HG02981 (cell line): ENCODE measurements around the gene KANK4.
A peak's percentile ranks its signal among the peaks of the same experiment; 100 is the strongest.

Source experiments
- ATAC-seq: cut with Tn5 transposase; IDR thresholded peaks from one replicate; pipeline ENCODE4 v1.9.1; 2021; ENCODE audit warnings: mild to moderate bottlenecking, moderate library complexity; ENCODE audit not compliant: unreplicated experiment

Gene KANK4

DNA sequence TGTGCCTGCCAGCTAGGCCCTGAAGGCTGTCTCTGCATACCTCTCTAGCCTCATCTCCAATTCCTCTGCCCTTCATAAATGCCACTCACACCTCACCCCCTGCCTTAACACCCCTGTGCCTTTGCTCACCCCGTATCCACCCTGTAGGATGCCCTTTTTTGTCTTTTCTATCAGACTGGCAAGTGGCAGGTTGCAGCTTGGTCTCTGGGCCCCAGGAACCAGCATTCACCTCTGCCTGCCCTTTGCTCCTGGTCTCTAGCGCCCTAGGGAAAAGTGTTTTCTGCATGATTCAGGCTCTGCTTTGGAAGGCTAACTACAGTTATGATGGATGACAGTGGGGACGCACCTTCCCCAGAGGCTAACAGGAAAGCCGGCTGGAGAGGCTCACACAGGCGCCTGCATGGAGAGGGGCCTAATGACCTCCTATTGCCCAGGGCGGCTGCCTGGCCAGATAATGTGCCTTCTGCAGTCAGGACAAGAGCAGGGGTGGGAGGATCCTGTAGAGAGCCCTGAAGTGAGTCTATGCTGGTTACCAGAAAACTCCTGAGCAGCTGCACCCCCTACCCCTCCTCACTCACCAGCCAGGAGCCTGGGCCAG is 11.2 kb downstream of the KANK4 start:
- no peak for ATAC-seq

DNA sequence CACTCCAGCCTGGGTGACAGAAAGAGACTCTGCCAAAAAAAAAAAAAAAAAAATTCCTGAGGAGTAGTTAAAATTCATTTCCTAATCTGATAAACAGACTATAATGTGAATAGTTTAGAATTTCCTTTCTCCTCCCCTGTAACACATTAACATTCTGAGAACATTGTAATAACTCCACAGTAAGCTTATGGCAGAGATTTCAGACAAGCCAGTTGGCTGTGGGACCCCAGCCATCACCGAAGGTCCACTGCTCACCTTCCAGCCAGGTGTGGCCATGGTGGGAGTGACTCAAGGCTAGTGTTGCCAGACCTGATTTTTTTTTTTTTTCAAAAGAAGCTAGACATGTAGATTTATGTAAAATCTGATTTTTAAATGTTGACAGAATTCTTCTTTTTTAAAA is 11.8 kb downstream of the KANK4 start:
- ATAC-seq = no peak

DNA sequence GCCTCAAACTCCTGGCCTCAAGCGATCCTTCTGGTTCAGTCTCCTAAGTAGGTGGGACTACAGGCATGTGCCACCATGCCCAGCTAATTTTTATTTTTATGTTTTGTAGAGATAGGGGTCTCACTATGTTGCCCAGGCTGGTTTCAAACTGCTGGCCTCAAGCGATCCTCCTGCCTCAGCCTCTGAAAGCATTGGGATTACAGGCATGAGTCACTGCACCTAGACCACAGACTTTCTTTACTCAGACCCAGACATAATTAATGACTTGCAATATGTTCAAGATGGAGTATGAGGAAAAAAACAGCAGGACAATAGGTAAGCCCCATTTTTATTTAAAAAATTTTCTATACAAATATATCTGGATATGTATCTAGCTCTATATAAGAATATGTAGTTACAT is 13.2 kb downstream of the KANK4 start:
- ATAC-seq = no peak

DNA sequence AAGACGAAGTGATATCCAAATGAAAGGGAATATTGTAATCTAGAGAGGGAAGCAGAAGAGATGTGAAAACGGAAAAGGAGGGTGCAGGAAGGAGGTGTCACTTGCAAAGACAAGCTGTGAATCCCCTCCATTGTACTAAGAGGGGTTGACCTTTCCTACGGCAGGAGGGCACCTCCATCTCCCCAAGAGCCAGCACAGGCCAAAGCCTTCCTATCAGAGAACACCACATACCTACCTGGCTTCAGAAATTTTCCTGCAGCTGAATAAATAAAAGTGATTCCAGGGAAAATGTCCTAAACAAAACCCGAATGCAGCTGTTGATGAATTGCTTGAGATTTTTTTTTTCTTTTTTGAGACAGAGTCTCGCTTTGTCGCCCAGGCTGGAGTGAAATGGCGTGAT is 14.3 kb downstream of the KANK4 start:
- ATAC-seq = no peak

DNA sequence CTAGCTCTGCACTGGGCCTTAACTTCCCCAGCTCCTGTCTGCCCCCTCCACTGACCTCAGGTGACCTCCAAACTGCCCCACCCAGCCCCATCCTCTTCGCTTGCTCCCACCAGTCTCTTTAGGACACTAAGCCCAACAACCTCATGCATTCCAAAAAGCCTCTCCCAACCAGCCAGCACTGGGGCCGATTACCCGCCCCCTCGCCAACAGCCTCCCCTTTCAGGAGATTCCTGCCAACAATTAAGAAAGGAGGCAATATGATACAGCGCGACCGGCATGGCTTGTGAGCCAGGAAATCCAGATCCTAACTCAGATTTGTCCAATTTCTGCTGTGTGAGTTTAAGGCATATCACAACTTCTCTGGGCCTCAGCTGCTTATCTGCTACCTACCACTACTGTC is 14.7 kb downstream of the KANK4 start:
- no peak for ATAC-seq

DNA sequence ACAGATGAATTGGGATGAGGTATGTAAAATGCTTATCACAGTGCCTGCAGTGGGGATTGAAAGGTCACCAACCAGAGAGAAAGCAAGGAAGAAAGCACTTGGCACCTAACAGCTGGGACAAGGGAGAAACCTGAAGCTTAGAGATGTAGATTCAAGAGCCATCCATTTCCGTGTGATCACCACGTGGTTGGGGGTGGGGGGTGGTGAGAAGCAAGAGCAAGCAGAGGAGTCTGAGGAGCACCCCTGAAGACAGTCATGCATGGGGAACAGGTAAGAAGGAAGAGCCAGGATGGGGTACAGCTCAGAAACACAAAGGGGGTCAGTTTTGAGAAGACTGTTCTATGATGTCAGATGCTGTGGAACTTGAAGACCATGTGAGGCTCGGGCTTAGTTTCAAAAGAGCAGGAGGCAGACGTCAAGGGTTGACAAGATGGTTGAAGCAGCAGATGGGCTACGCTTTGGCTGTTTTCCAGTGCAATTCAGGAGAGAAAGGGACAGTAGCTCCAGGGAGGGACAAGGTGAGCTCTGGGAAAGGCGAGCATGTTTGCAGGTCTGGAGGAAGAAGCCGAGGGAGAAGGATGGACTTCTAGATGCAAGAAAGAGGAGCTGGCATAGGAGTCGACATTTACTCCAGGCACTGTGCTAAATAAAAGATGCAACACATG is 17.4 kb downstream of the KANK4 start:
- no peak for ATAC-seq

DNA sequence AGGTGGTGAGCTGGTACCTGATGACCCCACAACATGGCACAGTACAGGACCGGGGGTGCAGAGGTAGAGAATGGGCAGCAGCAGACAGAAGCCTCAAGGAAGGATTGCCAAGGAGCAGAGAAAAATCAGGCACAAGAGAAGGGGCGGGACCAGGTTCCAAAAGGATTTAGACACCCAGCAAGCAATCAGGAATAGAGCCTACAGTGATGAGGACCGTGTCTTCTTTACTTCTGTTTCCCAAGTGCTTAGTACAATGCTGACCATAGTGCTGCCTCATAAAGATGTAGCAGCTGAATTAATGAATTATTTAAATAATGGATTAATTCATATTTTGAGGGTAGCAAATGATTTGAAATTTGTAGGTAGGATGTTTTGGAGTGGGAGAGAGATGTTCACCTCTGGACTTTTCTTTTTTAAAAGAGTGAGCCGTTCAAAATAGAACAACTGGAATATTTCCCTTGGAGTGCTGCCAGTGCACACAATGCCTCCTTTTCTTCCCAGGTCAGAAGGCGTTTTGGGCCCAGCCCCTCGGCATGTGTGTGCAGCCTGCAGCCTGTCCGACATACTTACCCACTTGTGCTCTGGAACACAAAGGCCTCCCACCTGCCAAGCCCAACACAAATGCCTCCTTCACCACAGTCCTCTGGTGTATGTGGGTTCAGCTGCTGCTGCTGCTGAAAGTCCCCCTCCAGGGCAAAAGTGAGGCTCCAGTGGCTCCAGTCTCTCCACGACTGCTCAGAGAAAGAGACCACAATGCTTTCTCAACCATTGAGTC is 19.6 kb downstream of the KANK4 start:
- ATAC-seq = no peak

DNA sequence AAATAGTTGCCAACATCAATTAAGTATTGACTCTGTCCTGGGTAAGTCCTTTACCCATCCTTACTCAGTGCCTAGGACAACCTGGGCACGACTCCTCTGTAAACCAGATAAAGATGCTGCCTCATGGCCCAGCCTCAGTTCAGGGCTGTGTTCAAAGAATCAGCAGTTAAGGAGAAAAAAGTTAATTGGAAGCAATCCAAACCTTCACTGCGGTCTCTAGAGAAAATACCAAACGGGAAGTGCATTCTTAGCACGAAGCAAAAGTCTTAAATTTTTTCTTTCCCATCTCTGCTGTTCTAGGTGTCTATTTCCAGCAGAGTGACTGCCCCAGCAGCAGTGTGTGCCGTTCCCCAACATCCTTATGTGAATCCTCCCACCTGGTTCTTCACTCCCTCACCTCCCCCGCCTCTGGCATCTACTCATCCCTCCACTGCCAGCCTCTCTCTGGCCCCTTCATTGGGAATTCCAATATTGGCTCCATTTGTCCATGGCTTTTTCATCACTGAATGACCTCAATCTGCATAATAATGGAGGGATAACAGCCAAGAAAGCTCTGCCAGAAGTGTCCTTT is 23.2 kb downstream of the KANK4 start:
- peak; percentile 63 for ATAC-seq

DNA sequence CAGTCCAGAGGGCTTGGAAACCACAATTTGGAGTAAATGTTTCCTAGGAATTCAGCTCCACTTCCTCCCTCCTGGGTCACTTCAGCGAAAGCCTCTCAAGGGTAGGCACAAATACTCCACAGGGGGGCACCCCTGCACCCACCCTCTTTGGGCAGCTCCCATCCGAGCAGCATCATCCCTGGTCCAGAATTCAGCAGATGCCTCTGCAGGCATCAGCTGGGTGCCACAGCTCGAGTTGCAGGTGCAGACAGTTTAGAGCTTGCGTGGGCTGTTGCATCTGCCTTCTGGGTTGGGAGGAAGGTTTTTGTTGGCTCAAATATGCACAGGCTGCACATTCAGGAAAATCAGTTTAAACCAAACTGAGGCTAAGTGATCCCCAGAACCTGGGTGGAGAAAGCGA is 25.0 kb downstream of the KANK4 start:
- ATAC-seq = no peak

DNA sequence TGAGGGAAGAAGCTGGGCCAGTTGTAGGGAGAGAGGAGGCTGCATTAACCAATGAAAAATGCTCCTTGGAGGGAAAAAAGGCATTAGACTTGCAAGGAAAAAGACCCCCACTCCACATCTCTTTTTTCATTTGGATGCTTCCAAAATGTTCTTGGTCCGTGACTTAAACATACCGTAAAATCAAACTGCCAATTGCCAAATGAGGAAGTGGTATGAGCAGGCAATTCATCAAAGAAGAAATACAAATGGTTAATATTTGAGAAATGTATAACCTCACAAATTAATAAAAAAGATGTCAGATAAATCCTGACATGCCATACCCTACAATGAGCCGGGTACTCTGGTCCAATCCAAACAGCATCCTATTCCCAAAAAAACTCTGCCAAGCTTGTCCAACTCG is 30.6 kb downstream of the KANK4 start:
- ATAC-seq = no peak

DNA sequence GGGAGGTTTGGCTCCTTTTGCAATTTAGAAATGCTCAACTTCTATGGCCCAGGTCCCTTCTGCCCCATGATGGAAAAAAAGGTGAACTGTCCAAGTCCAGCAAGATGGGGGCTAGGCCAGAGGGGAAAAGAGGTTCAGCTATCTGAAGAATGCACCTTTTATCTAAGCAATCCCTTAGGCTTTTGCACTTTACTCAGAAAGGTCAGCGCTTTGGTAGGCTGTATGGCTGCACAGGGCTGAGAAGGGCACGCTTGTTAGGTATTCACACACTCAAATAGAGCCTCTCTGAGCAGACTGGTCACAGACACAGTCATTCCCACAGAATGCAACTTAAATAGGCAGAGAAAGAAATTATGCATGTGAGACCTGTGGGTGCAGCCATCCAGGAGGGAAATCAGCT is 31.0 kb downstream of the KANK4 start:
- no peak for ATAC-seq

DNA sequence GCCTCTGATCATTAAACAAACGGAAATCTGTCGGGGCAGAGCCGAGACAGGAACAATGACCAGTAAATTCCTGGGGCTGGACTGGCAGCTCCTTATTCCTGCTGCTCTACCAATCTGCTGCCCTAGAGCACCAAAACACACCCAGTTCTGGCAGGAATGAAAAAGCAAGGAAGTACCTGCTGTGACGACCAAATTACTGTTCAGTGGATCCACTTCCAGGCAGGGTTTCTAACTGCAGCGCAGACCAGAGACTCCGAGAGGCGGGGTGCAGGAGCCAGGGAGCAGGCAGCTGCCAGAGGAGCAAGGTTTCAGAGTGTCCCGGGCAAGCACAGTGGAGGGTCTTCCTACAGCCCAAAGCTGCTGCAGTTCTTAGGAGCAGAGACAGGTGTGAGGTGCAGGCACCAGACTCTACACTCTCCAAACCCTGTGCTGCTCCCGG is 32.4 kb downstream of the KANK4 start:
- no peak for ATAC-seq

DNA sequence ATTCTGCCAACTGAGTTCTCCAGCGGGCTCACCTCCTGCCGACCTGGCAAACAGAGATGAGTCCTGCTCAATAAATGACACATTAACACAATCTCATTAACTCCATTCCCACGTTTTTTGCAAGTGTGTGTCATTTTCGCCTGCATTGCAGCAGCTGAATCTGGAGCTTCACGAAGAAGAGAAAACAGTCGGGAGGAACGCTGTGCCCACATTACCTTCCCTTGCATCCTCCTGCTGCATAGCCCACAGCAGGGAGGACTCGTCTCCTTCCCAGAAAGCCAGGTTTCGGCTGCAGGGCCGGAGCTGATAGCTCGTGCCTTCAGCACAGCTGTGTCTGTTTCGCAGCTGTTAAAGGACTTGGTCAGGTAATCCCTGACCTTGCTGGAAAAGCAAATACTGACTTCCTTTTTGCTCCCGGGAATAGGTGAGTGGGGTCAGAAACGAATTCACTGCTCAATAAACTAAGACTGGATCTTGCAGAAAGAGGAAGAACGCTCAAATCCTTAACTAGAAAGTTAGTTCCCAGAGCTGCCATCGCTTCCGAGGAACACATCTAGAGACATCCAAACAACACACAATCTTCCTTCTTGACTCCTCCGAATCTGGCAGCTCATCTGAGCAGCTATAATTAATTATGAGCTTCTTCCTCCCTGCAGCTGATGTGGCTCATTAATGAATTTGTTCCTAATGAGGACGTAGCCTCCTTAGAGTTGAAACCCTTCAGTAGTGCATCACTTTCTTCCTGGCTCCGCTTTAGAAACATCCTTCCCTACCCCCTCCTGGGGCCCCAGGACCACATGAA is 33.0 kb downstream of the KANK4 start:
- no peak for ATAC-seq

DNA sequence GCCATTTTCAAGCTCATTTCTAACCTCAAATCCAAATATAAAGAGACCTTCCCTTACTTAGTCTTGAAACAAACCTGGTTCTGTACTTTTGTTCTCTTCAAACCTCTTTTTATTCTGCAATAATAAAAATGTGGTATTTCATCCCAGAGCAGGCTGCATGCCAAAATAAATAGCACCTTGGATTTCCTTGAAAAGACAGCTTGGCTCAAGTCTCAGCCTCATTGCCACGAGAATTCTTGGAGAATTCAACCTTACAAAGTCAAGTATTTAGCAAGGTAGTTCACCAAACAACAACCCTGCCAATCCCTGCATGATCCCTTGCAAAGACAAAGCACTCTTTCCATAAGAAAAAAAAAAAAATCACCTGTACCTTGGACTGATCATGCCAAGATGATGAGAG is 33.8 kb downstream of the KANK4 start:
- no peak for ATAC-seq

DNA sequence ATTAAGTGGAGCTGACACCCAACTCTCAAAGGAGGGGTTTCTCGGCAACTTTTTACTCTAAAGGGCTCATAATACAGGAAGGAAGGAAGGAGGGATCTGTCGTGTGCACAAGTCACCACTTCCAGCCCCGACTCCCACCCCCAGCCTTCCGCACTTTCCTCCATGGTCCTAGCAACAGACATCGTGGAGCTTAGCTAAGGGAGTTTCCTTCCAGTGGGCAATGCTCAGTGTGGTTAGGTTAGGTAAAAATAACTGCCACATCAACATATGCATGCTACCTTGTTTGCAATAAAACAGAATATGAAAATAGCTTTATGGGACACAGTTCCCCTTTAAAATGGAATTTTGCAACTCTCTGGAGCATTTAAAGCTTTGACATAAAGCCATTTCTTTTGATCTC is 35.2 kb downstream of the KANK4 start:
- ATAC-seq = no peak

DNA sequence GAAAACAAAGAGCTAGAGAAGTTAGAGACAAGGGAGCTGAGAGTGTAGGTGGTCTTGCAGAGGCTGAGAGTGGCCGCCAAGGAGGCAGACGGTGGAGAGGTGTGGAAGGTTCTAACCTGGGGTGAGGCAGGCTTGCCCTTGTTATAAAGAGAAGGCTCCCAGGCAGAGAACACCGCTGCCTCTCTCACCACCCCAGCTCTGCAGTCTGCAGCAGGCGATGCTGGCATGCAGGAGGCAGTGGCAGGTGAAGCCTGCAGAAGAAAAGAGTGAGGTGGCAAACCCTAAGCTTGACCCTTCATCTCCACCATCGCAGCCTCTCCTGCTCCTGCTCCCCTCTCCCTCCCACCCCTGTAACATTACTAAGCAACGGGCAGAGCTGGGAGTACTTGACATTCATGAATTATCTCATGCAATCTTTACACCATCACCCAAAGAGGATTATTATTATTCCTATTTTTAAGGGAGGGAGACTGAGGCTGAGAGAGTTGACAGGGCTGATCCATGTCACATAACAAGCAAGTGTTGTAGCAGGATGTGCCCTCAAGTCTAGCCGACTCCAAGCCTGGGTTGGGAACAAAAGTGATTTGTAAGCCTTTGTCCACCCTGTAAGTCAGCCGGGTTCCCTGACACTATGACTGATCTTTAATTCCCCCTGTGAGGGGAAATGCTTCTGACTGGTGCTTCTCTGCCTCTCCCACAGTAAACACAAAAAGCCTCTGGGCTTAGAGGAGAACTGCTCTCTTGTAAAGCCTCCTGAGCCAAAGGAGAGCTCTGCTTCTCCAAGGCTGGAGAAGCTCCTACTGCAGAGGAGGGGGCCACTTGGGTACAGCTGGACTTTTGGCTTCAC is 36.1 kb downstream of the KANK4 start:
- ATAC-seq = no peak

DNA sequence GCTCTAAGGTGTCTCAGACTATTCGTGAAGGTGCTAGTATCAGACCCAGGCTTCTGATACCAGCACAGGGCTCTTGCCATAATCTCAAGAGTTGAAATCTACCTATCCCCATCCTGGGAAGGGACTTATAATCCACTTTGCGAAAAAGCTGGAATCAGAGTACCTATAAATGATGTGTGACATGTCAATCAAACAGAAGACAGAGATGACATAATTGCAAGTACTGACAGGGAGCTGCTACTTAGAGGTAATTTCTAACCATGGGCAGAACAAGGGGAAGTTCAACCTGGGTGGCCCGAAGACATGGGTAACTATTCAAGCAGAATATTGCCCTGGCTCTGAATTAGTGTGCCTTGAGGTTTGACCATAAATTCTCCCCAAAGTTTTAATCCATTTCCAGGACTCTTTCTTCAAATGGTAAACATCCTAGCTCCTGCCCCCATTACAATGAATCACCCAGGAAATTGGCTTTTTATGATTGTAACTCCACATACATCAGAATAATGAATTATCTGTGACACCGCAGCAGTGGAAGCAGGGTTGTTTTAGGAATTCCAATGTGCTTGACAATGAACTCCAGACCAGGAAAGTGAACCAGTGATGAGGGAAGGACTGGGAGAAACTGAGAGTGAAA is 37.2 kb downstream of the KANK4 start:
- no peak for ATAC-seq

DNA sequence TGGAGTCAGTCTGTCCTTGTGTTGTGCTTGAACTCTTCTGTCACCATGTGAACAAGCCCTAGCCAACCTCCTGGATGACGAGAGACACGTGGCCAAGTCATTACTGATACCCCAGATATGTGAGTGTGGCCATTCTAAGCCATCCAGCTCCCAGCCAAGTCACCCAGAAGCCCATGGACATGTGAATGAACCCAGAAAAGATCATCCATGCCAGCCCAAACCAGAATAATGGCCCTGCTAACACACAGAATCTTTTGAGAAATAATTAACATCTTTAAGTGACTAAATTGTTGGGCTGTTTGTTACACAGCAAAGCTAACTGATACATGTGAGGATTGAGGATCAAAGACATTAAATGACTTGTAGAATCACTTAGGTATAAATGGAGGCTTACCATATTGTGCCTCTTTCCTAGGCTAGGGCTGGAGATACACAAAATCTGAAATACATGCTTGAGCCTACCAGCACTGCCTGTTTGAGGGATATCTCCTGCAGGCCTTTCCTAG is 38.2 kb downstream of the KANK4 start:
- no peak for ATAC-seq

DNA sequence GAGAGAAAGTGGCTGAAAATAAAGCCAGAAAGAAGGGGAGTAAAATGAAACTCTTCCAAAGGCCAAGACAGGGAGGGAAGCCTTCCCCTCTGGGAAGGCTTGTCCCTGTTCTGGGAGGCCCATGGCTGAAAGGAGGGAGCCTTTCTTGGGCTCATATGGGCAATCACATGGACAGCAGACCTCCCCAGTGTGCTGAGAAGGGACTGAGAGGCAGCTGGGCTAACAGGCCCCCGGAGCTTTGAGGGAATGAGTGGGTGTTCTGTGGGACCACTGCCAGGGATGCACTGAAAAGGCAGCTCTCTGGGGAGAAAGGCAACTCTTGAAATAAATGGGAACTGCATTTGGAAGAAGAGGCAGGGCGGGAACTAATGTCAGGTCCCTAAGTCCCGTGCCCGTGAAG is 39.1 kb downstream of the KANK4 start:
- no peak for ATAC-seq

DNA sequence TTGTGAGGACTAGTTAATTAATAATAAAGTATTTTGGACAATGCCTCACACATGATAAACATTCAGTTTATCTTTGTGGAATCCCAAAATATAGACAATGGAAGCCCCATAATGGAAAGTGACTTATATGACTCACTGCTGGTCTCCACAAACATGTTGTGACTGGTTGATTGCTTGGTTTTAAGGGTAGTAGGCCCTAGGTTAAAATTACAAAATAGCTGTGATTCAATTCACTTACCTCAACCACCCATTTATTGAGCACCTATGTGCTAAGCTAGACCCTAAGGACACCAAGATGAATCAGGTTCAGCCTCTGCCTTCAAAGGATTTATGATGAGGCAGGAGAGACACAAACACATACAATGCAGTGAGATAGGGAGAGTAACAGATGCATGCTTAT is 42.4 kb downstream of the KANK4 start:
- ATAC-seq = no peak
